K562 (cell line): ENCODE data around the gene ACBD5. TPM values are rescaled to one million over a fixed set of nuclear protein-coding genes. Genes with fewer than 3 reads are reported as not detected.

Experiments
- CAMTA2 ChIP-seq: fragments of 250-450 bp; sonication (Bioruptor Pico); conservative IDR thresholded peaks from 2 replicates; pipeline ENCODE4 v1.5.1; 2022
- CBX1 ChIP-seq: sonication (generic); IDR thresholded peaks from 2 replicates; pipeline ENCODE4 v1.6.1; 2016; ENCODE audit warnings: antibody characterized with exemption, low read depth, mild to moderate bottlenecking
- CBX3 ChIP-seq, 2 experiments: IDR thresholded peaks; 1 replicate in 1 of 2; 2 replicates in 1 of 2; pipeline ENCODE4 v1.6.1; 2012; ENCODE audit warnings: inconsistent platforms in 2 of 2, low read length in 2 of 2, borderline replicate concordance in 1 of 2, control low read depth in 1 of 2
- JUND ChIP-seq, 2 experiments: IDR thresholded peaks; 2 replicates in 1 of 2; 3 replicates in 1 of 2; pipeline ENCODE4 v1.6.1; 2011; ENCODE audit warnings: borderline replicate concordance in 2 of 2, low read depth in 2 of 2, low read length in 2 of 2, improper control_type of control experiment in 1 of 2, missing biosample characterization in 1 of 2, missing genetic modification characterization in 1 of 2, missing genetic modification reagents in 1 of 2
- KLF13 ChIP-seq: fragments of 450-650 bp; IDR thresholded peaks from 2 replicates; pipeline ENCODE4 v1.6.1; 2016; ENCODE audit warnings: missing genetic modification characterization, low read depth, mild to moderate bottlenecking, missing compliant biosample characterization, moderate library complexity, borderline replicate concordance
- MAZ ChIP-seq, 2 experiments: fragments of 450-650 bp in 1 of 2; sonication (generic) in 1 of 2; formaldehyde crosslinking; IDR thresholded peaks in 1 of 2; conservative IDR thresholded peaks in 1 of 2; 2 replicates each; pipeline versions ENCODE4 v1.4.0 to v1.5.0; 2020; ENCODE audit warnings: mild to moderate bottlenecking in 1 of 2, missing genetic modification reagents in 1 of 2
- MTF1 ChIP-seq: fragments of 250-450 bp; sonication (Bioruptor Pico); IDR thresholded peaks from 2 replicates; pipeline ENCODE4 v1.9.0; 2021; ENCODE audit warnings: moderate library complexity, mild to moderate bottlenecking, inconsistent platforms, borderline replicate concordance
- NCOA1 ChIP-seq: fragments of 450-650 bp; IDR thresholded peaks from 2 replicates; pipeline ENCODE4 v1.6.1; 2016; ENCODE audit warnings: low read depth
- TEAD4 ChIP-seq, 2 experiments: sonication (generic) in 1 of 2; formaldehyde crosslinking in 1 of 2; IDR thresholded peaks; 2 replicates each; pipeline versions ENCODE4 v1.6.1 to v1.8.0; 2012 to 2022; ENCODE audit warnings: borderline replicate concordance in 1 of 2, inconsistent platforms in 1 of 2, low read length in 1 of 2, mild to moderate bottlenecking in 1 of 2, missing genetic modification reagents in 1 of 2
- polyA plus RNA-seq, 8 experiments: library from polyadenylated mRNA; depleted of rRNA in 4 of 8; stranded (reverse) in 5 of 8; unstranded in 3 of 8; fragments of >200 nt; fragmentation: Nextera tagmentation in 2 of 8; fragmentation: Illumina TruSeq in 1 of 8; extraction: Ambion mirVana in 2 of 8; extraction: Trizol in 1 of 8; gene quantifications; 2 replicates each; pipeline versions ENCODE4 v1.2.1 to v1.2.3, GENCODE V29; 2011 to 2014; ENCODE audit warnings: inconsistent platforms in 1 of 8, missing spikeins in 1 of 8
- total RNA-seq, 7 experiments: library from RNA; depleted of rRNA in 6 of 7; stranded (reverse); fragments of >200 nt in 6 of 7; fragmentation: Illumina TruSeq in 2 of 7; extraction: Trizol in 2 of 7; gene quantifications; 2 replicates each; pipeline versions ENCODE4 v1.2.1 to v1.2.3, GENCODE V29; 2011 to 2021; ENCODE audit warnings: low replicate concordance in 1 of 7
- TF ChIP-seq, protein P1 (sequence below), 2 experiments: fragments of 450-650 bp; formaldehyde crosslinking in 1 of 2; IDR thresholded peaks; 2 replicates each; pipeline versions ENCODE4 v1.4.0 to v1.6.1; 2014 to 2020; ENCODE audit warnings: mild to moderate bottlenecking in 2 of 2, borderline replicate concordance in 1 of 2, low read depth in 1 of 2
- TF ChIP-seq, protein P2 (sequence below), 3 experiments: IDR thresholded peaks in 2 of 3; conservative IDR thresholded peaks in 1 of 3; 2 replicates each; pipeline ENCODE4 v1.5.1; 2011 to 2012; ENCODE audit warnings: low read length in 3 of 3, mild to moderate bottlenecking in 3 of 3, control low read depth in 2 of 3, improper control_type of control experiment in 1 of 3, inconsistent platforms in 1 of 3, low read depth in 1 of 3, mixed read lengths in 1 of 3, moderate library complexity in 1 of 3; ENCODE audit not compliant: insufficient read depth in 2 of 3
- TF ChIP-seq, protein P3 (sequence below): fragments of 450-650 bp; IDR thresholded peaks from 2 replicates; pipeline ENCODE4 v1.6.1; 2018; ENCODE audit not compliant: partially characterized antibody

ACBD5 gene
- total and polyA plus RNA-seq, 9 of the 15 experiments (the other 6 are each of a cell fraction or from before 2014, with no cell fraction given), result 1.5 to 10.3 (median 7.8) TPM

DNA sequence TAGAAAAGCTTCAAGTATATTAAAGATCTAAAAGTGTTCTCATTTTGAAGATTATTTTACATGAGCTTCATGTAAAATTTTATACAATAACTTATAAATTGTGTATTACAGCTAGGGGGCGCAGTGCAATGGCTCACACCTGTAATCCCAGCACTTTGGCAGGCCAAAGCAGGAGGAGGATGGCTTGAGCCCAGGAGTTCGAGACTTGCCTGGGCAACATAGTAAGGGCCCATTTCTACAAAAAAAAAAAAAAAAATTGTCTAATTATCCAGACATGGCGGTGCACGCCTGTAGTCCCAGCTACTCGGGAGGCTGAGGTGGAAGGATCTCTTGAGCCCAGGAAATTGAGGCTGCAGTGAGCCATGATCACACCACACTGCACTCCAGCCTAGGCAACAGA lies 16.6 kb downstream of the ACBD5 start (continued):
- TF ChIP-seq, protein P1, sequence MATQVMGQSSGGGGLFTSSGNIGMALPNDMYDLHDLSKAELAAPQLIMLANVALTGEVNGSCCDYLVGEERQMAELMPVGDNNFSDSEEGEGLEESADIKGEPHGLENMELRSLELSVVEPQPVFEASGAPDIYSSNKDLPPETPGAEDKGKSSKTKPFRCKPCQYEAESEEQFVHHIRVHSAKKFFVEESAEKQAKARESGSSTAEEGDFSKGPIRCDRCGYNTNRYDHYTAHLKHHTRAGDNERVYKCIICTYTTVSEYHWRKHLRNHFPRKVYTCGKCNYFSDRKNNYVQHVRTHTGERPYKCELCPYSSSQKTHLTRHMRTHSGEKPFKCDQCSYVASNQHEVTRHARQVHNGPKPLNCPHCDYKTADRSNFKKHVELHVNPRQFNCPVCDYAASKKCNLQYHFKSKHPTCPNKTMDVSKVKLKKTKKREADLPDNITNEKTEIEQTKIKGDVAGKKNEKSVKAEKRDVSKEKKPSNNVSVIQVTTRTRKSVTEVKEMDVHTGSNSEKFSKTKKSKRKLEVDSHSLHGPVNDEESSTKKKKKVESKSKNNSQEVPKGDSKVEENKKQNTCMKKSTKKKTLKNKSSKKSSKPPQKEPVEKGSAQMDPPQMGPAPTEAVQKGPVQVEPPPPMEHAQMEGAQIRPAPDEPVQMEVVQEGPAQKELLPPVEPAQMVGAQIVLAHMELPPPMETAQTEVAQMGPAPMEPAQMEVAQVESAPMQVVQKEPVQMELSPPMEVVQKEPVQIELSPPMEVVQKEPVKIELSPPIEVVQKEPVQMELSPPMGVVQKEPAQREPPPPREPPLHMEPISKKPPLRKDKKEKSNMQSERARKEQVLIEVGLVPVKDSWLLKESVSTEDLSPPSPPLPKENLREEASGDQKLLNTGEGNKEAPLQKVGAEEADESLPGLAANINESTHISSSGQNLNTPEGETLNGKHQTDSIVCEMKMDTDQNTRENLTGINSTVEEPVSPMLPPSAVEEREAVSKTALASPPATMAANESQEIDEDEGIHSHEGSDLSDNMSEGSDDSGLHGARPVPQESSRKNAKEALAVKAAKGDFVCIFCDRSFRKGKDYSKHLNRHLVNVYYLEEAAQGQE (IDR thresholded peaks at IDR 0.05; ENCODE audit: borderline replicate concordance), result no peak; the same call in 1 of the 2 replicates
- TF ChIP-seq, protein P1 (CRISPR knock-in tag; IDR thresholded peaks at IDR 0.05; ENCODE audit: low read depth), result no peak
- TF ChIP-seq CAMTA2, result no peak
- no peak for TF ChIP-seq MTF1 (CRISPR knock-in tag)
- TF ChIP-seq, protein P2, sequence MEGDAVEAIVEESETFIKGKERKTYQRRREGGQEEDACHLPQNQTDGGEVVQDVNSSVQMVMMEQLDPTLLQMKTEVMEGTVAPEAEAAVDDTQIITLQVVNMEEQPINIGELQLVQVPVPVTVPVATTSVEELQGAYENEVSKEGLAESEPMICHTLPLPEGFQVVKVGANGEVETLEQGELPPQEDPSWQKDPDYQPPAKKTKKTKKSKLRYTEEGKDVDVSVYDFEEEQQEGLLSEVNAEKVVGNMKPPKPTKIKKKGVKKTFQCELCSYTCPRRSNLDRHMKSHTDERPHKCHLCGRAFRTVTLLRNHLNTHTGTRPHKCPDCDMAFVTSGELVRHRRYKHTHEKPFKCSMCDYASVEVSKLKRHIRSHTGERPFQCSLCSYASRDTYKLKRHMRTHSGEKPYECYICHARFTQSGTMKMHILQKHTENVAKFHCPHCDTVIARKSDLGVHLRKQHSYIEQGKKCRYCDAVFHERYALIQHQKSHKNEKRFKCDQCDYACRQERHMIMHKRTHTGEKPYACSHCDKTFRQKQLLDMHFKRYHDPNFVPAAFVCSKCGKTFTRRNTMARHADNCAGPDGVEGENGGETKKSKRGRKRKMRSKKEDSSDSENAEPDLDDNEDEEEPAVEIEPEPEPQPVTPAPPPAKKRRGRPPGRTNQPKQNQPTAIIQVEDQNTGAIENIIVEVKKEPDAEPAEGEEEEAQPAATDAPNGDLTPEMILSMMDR (IDR thresholded peaks at IDR 0.05 in 2 of 3, conservative IDR thresholded peaks at IDR 0.05 in 1 of 3; ENCODE audit: insufficient read depth in 2 of 3, low read depth in 1 of 3, low read length in 3 of 3), result peak; percentile 47 to 68 (median 67)
- no peak for TF ChIP-seq NCOA1
- TF ChIP-seq, protein P3, sequence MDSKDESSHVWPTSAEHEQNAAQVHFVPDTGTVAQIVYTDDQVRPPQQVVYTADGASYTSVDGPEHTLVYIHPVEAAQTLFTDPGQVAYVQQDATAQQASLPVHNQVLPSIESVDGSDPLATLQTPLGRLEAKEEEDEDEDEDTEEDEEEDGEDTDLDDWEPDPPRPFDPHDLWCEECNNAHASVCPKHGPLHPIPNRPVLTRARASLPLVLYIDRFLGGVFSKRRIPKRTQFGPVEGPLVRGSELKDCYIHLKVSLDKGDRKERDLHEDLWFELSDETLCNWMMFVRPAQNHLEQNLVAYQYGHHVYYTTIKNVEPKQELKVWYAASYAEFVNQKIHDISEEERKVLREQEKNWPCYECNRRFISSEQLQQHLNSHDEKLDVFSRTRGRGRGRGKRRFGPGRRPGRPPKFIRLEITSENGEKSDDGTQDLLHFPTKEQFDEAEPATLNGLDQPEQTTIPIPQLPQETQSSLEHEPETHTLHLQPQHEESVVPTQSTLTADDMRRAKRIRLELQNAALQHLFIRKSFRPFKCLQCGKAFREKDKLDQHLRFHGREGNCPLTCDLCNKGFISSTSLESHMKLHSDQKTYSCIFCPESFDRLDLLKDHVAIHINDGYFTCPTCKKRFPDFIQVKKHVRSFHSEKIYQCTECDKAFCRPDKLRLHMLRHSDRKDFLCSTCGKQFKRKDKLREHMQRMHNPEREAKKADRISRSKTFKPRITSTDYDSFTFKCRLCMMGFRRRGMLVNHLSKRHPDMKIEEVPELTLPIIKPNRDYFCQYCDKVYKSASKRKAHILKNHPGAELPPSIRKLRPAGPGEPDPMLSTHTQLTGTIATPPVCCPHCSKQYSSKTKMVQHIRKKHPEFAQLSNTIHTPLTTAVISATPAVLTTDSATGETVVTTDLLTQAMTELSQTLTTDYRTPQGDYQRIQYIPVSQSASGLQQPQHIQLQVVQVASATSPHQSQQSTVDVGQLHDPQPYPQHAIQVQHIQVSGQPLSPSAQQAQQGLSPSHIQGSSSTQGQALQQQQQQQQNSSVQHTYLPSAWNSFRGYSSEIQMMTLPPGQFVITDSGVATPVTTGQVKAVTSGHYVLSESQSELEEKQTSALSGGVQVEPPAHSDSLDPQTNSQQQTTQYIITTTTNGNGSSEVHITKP, result no peak
- no peak for TF ChIP-seq CBX3 (IDR thresholded peaks at IDR 0.05; ENCODE audit: borderline replicate concordance in 1 of 2, low read length in 2 of 2)
- TF ChIP-seq JUND (IDR thresholded peaks at IDR 0.05; ENCODE audit: borderline replicate concordance, low read depth, low read length), result no peak
- no peak for TF ChIP-seq JUND (tag; IDR thresholded peaks at IDR 0.05; ENCODE audit: borderline replicate concordance, low read depth, low read length)
- TF ChIP-seq MAZ (CRISPR knock-in tag; conservative IDR thresholded peaks at IDR 0.05 in 1 of 2, IDR thresholded peaks at IDR 0.05 in 1 of 2), result no peak
- no peak for TF ChIP-seq TEAD4 (IDR thresholded peaks at IDR 0.05; ENCODE audit: low read length)
- no peak for TF ChIP-seq TEAD4 (CRISPR knock-in tag; IDR thresholded peaks at IDR 0.05; ENCODE audit: borderline replicate concordance)
- no peak for TF ChIP-seq KLF13
- TF ChIP-seq CBX1, result no peak
